Measurements from ENCODE around the gene CDH5.

DNA sequence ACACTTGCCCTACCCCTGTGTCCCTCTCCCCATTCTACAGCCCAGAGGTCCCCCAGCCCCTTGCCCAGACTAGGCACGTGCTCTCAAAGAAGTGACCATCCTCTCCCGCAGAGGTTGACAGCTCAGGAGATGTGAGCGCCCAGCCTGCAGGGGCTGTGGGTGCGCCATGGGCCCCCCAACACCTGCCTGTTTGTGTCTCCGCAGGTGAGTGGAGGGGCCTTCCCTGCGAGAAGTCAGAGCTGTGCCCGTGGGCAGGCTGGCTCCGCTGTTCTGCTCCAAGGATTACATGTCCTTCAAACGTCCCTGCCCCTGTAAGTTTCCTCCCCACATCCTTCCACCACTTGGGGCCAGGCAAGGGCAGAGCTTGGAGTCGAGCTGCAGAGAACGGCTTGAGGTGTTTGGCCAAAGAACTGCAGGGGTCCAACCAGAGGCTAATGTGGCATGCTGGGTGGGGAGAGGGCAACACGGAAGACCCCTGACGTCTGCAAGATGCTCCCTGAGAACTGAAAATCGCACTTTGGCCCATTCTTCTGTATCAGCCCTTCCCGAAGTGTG is 71.0 kb downstream of the CDH5 start:
- TF ChIP-seq EZH2phosphoT487 (IDR thresholded peaks at IDR 0.05; ENCODE audit: borderline replicate concordance, low read length) (no peak), CTCF (conservative IDR thresholded peaks at IDR 0.05; ENCODE audit: low read depth, low read length) (no peak), EZH2 (IDR thresholded peaks at IDR 0.05; ENCODE audit: low read length, unreplicated experiment) (no peak)

All from PC-3 (cell line).